CD14-positive monocyte (primary cell): Measurements from ENCODE around the gene LEMD3. TPM values are rescaled to one million over a fixed set of nuclear protein-coding genes. Genes with fewer than 3 reads are reported as not detected.

Experiments
- DNase-seq, 3 donors: peaks; one replicate each; pipeline ENCODE4 v3.0.0-alpha.2; 2011 to 2022
- H2AFZ ChIP-seq: 2 replicates; pipeline ENCODE4 v1.6.0; 2012; ENCODE audit warnings: mild to moderate bottlenecking, low read depth, low read length, inconsistent platforms; ENCODE audit not compliant: insufficient read depth, poor library complexity, severe bottlenecking
- H3K27ac ChIP-seq, 2 donors: 1 replicate in 1 of 2; 2 replicates in 1 of 2; pipeline ENCODE4 v1.5.1; 2012 to 2013; ENCODE audit warnings: low read length in 2 of 2, control low read depth in 1 of 2, inconsistent platforms in 1 of 2, low read depth in 1 of 2, mild to moderate bottlenecking in 1 of 2
- H3K27me3 ChIP-seq, 2 donors: one replicate each; pipeline versions ENCODE4 v1.6.0 to v1.6.1; 2011 to 2013; ENCODE audit warnings: low read length in 2 of 2; ENCODE audit not compliant: control insufficient read depth in 2 of 2, insufficient read depth in 2 of 2
- H3K36me3 ChIP-seq, 2 donors: replicated peaks in 1 of 2; 1 replicate in 1 of 2; 2 replicates in 1 of 2; pipeline versions ENCODE4 v1.5.1 to v1.6.1; 2012 to 2013; ENCODE audit warnings: low read length in 2 of 2, control low read depth in 1 of 2, inconsistent platforms in 1 of 2, mild to moderate bottlenecking in 1 of 2; ENCODE audit not compliant: insufficient read depth in 2 of 2, control insufficient read depth in 1 of 2
- H3K4me1 ChIP-seq, 2 donors: 1 replicate in 1 of 2; 2 replicates in 1 of 2; pipeline versions ENCODE4 v1.5.1 to v1.6.1; 2012 to 2013; ENCODE audit warnings: low read length in 2 of 2, control low read depth in 1 of 2, inconsistent platforms in 1 of 2, mild to moderate bottlenecking in 1 of 2, moderate library complexity in 1 of 2; ENCODE audit not compliant: insufficient read depth in 2 of 2, control insufficient read depth in 1 of 2
- H3K4me2 ChIP-seq: replicated peaks from 2 replicates; pipeline ENCODE3; 2012; ENCODE audit warnings: low read length, moderate library complexity, mild to moderate bottlenecking; ENCODE audit not compliant: poor library complexity, severe bottlenecking; ENCODE audit errors: extremely low read depth
- H3K4me3 ChIP-seq, 3 experiments: fragments of 200-600 bp in 1 of 3; sonication (generic) in 1 of 3; replicated peaks in 1 of 3; 1 replicate in 2 of 3; 2 replicates in 1 of 3; pipeline ENCODE4 v1.5.1; 2011 to 2013; ENCODE audit warnings: low read length in 3 of 3, mild to moderate bottlenecking in 3 of 3, control low read depth in 2 of 3, low read depth in 2 of 3, inconsistent platforms in 1 of 3, moderate library complexity in 1 of 3
- H3K79me2 ChIP-seq: 2 replicates; pipeline ENCODE4 v1.6.0; 2012; ENCODE audit warnings: mild to moderate bottlenecking, control low read depth, inconsistent platforms, low read length, moderate library complexity; ENCODE audit not compliant: insufficient read depth
- H3K9ac ChIP-seq: 2 replicates; pipeline ENCODE4 v1.6.0; 2017; ENCODE audit warnings: low read length, mild to moderate bottlenecking; ENCODE audit not compliant: insufficient read depth, poor library complexity, severe bottlenecking
- H3K9me3 ChIP-seq, 2 donors: replicated peaks in 1 of 2; 1 replicate in 1 of 2; 2 replicates in 1 of 2; pipeline versions ENCODE4 v1.5.1 to v1.6.1; 2012 to 2013; ENCODE audit warnings: low read length in 2 of 2, control low read depth in 1 of 2; ENCODE audit not compliant: control insufficient read depth in 1 of 2, insufficient read depth in 1 of 2
- H4K20me1 ChIP-seq: 2 replicates; pipeline ENCODE4 v1.6.0; 2012; ENCODE audit warnings: mild to moderate bottlenecking, low read length, control low read depth, moderate library complexity; ENCODE audit not compliant: insufficient read depth
- H3K27ac Mint-ChIP-seq, 7 donors: one replicate each; pipeline ENCODE4 v1.8.0; 2020; ENCODE audit warnings: mild to moderate bottlenecking in 7 of 7, mixed read lengths in 7 of 7, moderate library complexity in 6 of 7, inconsistent platforms in 2 of 7
- H3K27me3 Mint-ChIP-seq, 3 donors: one replicate each; pipeline ENCODE4 v1.8.0; 2021 to 2022; ENCODE audit warnings: low read depth in 3 of 3, mild to moderate bottlenecking in 3 of 3, mixed read lengths in 3 of 3, moderate library complexity in 3 of 3, inconsistent platforms in 1 of 3
- H3K36me3 Mint-ChIP-seq, 2 donors: one replicate each; pipeline ENCODE4 v1.8.0; 2020; ENCODE audit warnings: mixed read lengths in 2 of 2, inconsistent platforms in 1 of 2, mild to moderate bottlenecking in 1 of 2
- H3K4me1 Mint-ChIP-seq: one replicate; pipeline ENCODE4 v1.8.0; 2020; ENCODE audit warnings: mild to moderate bottlenecking, mixed read lengths
- H3K4me3 Mint-ChIP-seq, 2 donors: one replicate each; pipeline ENCODE4 v1.8.0; 2020; ENCODE audit warnings: mild to moderate bottlenecking in 2 of 2, mixed read lengths in 2 of 2, moderate library complexity in 1 of 2
- H3K9me3 Mint-ChIP-seq, 7 donors: one replicate each; pipeline ENCODE4 v1.8.0; 2020 to 2022; ENCODE audit warnings: mixed read lengths in 7 of 7, mild to moderate bottlenecking in 6 of 7, moderate library complexity in 6 of 7, inconsistent platforms in 2 of 7
- CTCF ChIP-seq: fragments of 200-600 bp; IDR thresholded peaks from one replicate; pipeline ENCODE4 v1.8.0; 2022; ENCODE audit warnings: antibody characterized with exemption, mild to moderate bottlenecking
- WGBS: methylation state at CpG from one replicate; pipeline ENCODE4 v1.1.5; 2013; ENCODE audit warnings: missing lambda C conversion rate; ENCODE audit not compliant: insufficient coverage; 5-methylcytosine and 5-hydroxymethylcytosine counted together
- intact Hi-C, 2 donors: fragments of 100-400 bp; cut with micrococcal nuclease; formaldehyde crosslinking; loops; one replicate each; pipeline versions ENCODE4 v1.15.0 to v1.15.1; 2023
- polyA plus RNA-seq, 3 donors: library from polyadenylated mRNA; depleted of rRNA in 1 of 3; unstranded in 2 of 3; stranded (reverse) in 1 of 3; fragments of 300-500 nt in 2 of 3; fragments of >200 nt in 1 of 3; fragmentation: Illumina TruSeq in 2 of 3; gene quantifications; 1 replicate in 2 of 3; 2 replicates in 1 of 3; pipeline ENCODE4 v1.2.3, GENCODE V29; 2012 to 2021

LEMD3 gene
- polyA plus RNA-seq, 3 donors, result 11.3 to 12.3 (median 11.7) TPM

- Mint-ChIP-seq H3K27ac (peak overlapping the region in 1 of 7 donors; percentile 22), H3K36me3 (peaks cover 8 to 26% of the 10 kb centered on the region in 2 donors), H3K27me3 (no peaks in the 10 kb centered on the region), H3K9me3 (no peaks in the 10 kb centered on the region), H3K4me3 (no peak overlapping the region), H3K4me1 (peaks cover 17% of the 10 kb centered on the region)
- no peak overlapping the region for H2AFZ ChIP-seq
- H4K20me1 ChIP-seq, result peaks cover 57% of the 10 kb centered on the region
- peaks cover 4 to 28% of the 10 kb centered on the region in 2 donors for H3K36me3 ChIP-seq
- no peak for TF ChIP-seq CTCF
- no peak overlapping the region for H3K4me3 ChIP-seq
- no peaks in the 10 kb centered on the region for H3K9me3 ChIP-seq
- intact Hi-C loops, result no loop called here
- no peaks in the 10 kb centered on the region for H3K27me3 ChIP-seq
- peaks cover 61% of the 10 kb centered on the region for H3K79me2 ChIP-seq
- H3K4me1 ChIP-seq, result peaks cover 0 to 8% of the 10 kb centered on the region in 2 donors
- H3K4me2 ChIP-seq, result no peak overlapping the region
- peak overlapping the region in 1 of 2 donors; percentile 11 for H3K27ac ChIP-seq
- peak; percentile 15 to 48 (median 28) for DNase-seq
- H3K9ac ChIP-seq, result no peak overlapping the region
- WGBS, result no CpG with 5 or more reads among the region's 2 CpGs
Measured at GRCh38 chr12:65209655-65210043, 40.3 kb downstream of the LEMD3 start.

DNA sequence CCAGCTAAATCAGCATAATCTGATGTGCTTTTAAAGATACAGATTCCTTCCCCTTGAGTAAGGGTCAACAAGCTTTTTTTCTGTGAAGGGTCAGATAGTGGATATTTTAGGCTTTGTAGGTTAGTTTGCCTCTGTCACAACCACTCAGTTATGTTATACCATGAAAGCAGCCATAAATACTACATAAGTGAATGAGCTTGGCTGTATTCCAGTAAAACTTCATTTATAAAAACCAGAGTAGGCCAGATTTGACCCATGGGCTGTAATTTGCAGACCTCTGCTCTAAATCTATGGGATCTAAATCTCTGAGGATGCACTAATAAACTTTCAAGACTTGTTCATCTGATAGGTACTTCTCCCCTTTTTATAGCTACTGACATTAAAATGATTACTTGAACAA lies 47.7 kb downstream of the LEMD3 start:
- H3K4me3 Mint-ChIP-seq, result no peak overlapping the region
- TF ChIP-seq CTCF, result no peak
- Histone ChIP-seq H3K27ac (no peak overlapping the region), H2AFZ (no peak overlapping the region), H3K9ac (no peak overlapping the region), H3K4me3 (no peak overlapping the region), H3K79me2 (peaks cover 4% of the 10 kb centered on the region), H3K4me1 (no peaks in the 10 kb centered on the region), H3K36me3 (peaks cover 28 to 83% of the 10 kb centered on the region in 2 donors), H3K27me3 (no peaks in the 10 kb centered on the region), H4K20me1 (peaks cover 9% of the 10 kb centered on the region), H3K4me2 (no peak overlapping the region), H3K9me3 (peaks cover 8 to 14% of the 10 kb centered on the region in 2 donors)
- H3K4me1 Mint-ChIP-seq, result no peaks in the 10 kb centered on the region
- intact Hi-C loops, result no loop called here
- peaks cover 41 to 65% of the 10 kb centered on the region in 2 donors for H3K36me3 Mint-ChIP-seq
- no peak for DNase-seq
- H3K27ac Mint-ChIP-seq, result no peak overlapping the region
- no peaks in the 10 kb centered on the region for H3K27me3 Mint-ChIP-seq
- H3K9me3 Mint-ChIP-seq, result peaks cover 10 to 19% (median 16%) of the 10 kb centered on the region in 7 donors
